Progenitor cell of endocrine pancreas (in vitro differentiated cells): ENCODE results near the gene ASB13. TPM values are rescaled to one million over a fixed set of nuclear protein-coding genes. Genes with fewer than 3 reads are reported as not detected.
"Not testable (repeated sequence)": the region's sequence is repeated elsewhere in the genome, so short reads cannot be mapped to it uniquely, and the experiment has no call there.

Experiments used
- DNase-seq: peaks from one replicate; pipeline ENCODE4 v3.0.0; 2021; ENCODE audit warnings: low spot score; ENCODE audit not compliant: unreplicated experiment
- H3K27ac Mint-ChIP-seq: 2 replicates; pipeline ENCODE4 v1.8.0; 2021; ENCODE audit warnings: mild to moderate bottlenecking, moderate library complexity, mixed read lengths
- H3K27me3 Mint-ChIP-seq: 2 replicates; pipeline ENCODE4 v1.8.0; 2021; ENCODE audit warnings: mixed read lengths
- H3K36me3 Mint-ChIP-seq: 2 replicates; pipeline ENCODE4 v1.8.0; 2022; ENCODE audit warnings: mixed read lengths; ENCODE audit not compliant: insufficient read depth
- H3K4me1 Mint-ChIP-seq: 2 replicates; pipeline ENCODE4 v1.8.0; 2021; ENCODE audit warnings: low read depth, mixed read lengths
- H3K4me3 Mint-ChIP-seq: 2 replicates; pipeline ENCODE4 v1.8.0; 2021; ENCODE audit warnings: low read depth, mild to moderate bottlenecking, moderate library complexity, mixed read lengths
- H3K9me3 Mint-ChIP-seq: 2 replicates; pipeline ENCODE4 v1.8.0; 2021; ENCODE audit warnings: low read depth, mixed read lengths
- CTCF ChIP-seq: fragments of 200-600 bp; sonication (generic); IDR thresholded peaks from one replicate; pipeline ENCODE4 v1.5.0; 2021; ENCODE audit warnings: antibody characterized with exemption, mild to moderate bottlenecking; ENCODE audit not compliant: unreplicated experiment
- total RNA-seq: library from RNA; stranded (reverse); gene quantifications from 2 replicates; pipeline ENCODE4 v1.2.1, GENCODE V29; 2021

The ASB13 gene
- total RNA-seq, 1 donor from 2014 or later, result 11.1 TPM

GRCh38 chr10:5622186-5622960 is 44.0 kb downstream of the ASB13 start:
- Mint-ChIP-seq H3K36me3 (no peaks in the 10 kb centered on the region), H3K4me3 (no peak overlapping the region), H3K27me3 (peaks cover 3% of the 10 kb centered on the region), H3K4me1 (peaks cover 9% of the 10 kb centered on the region), H3K27ac (no peak overlapping the region), H3K9me3 (no peaks in the 10 kb centered on the region)
- TF ChIP-seq CTCF, result no peak
- DNase-seq, result no peak

- not testable (repeated sequence) for H3K27me3 Mint-ChIP-seq, DNase-seq, H3K36me3 Mint-ChIP-seq, H3K9me3 Mint-ChIP-seq, H3K4me3 Mint-ChIP-seq, H3K4me1 Mint-ChIP-seq, H3K27ac Mint-ChIP-seq
These were observed 45.0 kb downstream of the ASB13 start for GRCh38 chr10:5621371-5621770.

GRCh38 chr10:5620966-5621365 is 45.4 kb downstream of the ASB13 start:
- Mint-ChIP-seq H3K27ac (no peak overlapping the region), H3K36me3 (no peaks in the 10 kb centered on the region)
- TF ChIP-seq CTCF, result no peak

GRCh38 chr10:5620223-5620721 is 46.1 kb downstream of the ASB13 start:
- H3K36me3 Mint-ChIP-seq, result no peaks in the 10 kb centered on the region
- H3K4me1 Mint-ChIP-seq, result peaks cover 9% of the 10 kb centered on the region
- no peak for TF ChIP-seq CTCF
- H3K27me3 Mint-ChIP-seq, result peaks cover 3% of the 10 kb centered on the region
- no peaks in the 10 kb centered on the region for H3K9me3 Mint-ChIP-seq
- no peak for DNase-seq
- H3K4me3 Mint-ChIP-seq, result no peak overlapping the region
- H3K27ac Mint-ChIP-seq, result no peak overlapping the region

More at GRCh38 chr10:5620966-5621365, 45.4 kb downstream of the ASB13 start:
- H3K4me1 Mint-ChIP-seq, result peaks cover 9% of the 10 kb centered on the region
- no peak for DNase-seq
- no peaks in the 10 kb centered on the region for H3K9me3 Mint-ChIP-seq
- H3K27me3 Mint-ChIP-seq, result peaks cover 3% of the 10 kb centered on the region
- no peak overlapping the region for H3K4me3 Mint-ChIP-seq

GRCh38 chr10:5619362-5620211 is 46.8 kb downstream of the ASB13 start:
- Mint-ChIP-seq H3K27me3 (peaks cover 3% of the 10 kb centered on the region), H3K4me1 (peaks cover 9% of the 10 kb centered on the region), H3K4me3 (no peak overlapping the region), H3K27ac (no peak overlapping the region), H3K36me3 (no peaks in the 10 kb centered on the region), H3K9me3 (no peaks in the 10 kb centered on the region)
- TF ChIP-seq CTCF, result no peak
- no peak for DNase-seq
